Prostate gland (tissue), 2 donors: ENCODE results near the gene FBXO8.

Experiments
- POLR2A ChIP-seq: fragments of 450-650 bp; IDR thresholded peaks from one replicate; pipeline ENCODE4 v1.6.1; 2016; ENCODE audit warnings: antibody characterized with exemption, mild to moderate bottlenecking
- POLR2AphosphoS5 ChIP-seq: sonication (generic); formaldehyde crosslinking; IDR thresholded peaks from one replicate; pipeline ENCODE4 v1.6.1; 2017; ENCODE audit warnings: antibody characterized with exemption
- TF ChIP-seq, protein P1 (sequence below), 4 experiments: fragments of 200-600 bp in 2 of 4; fragments of 450-650 bp in 2 of 4; sonication (generic) in 2 of 4; IDR thresholded peaks; 1 replicate in 3 of 4; 2 replicates in 1 of 4; pipeline ENCODE4 v1.5.1; 2016 to 2019; ENCODE audit warnings: antibody characterized with exemption in 4 of 4, mild to moderate bottlenecking in 2 of 4, moderate library complexity in 2 of 4

DNA sequence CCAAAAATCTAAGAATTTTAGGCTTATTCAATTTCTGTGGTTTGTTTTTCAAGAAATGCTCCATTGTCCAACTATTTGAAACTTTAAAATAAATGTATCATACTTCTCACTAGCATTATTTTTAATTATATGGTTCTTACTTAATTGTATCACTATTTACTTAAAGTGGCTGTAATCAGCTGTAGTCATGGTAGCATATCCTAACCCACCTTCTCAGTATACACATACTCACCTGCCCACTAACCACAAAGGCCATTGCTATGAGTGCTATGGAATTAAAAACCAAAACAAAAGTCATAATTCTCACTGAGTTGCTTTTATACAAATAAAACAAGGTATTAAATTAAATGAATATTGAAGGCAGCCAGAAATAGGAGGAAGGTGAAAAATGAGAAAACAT, 5.0 kb downstream of the FBXO8 start:
- TF ChIP-seq, protein P1, sequence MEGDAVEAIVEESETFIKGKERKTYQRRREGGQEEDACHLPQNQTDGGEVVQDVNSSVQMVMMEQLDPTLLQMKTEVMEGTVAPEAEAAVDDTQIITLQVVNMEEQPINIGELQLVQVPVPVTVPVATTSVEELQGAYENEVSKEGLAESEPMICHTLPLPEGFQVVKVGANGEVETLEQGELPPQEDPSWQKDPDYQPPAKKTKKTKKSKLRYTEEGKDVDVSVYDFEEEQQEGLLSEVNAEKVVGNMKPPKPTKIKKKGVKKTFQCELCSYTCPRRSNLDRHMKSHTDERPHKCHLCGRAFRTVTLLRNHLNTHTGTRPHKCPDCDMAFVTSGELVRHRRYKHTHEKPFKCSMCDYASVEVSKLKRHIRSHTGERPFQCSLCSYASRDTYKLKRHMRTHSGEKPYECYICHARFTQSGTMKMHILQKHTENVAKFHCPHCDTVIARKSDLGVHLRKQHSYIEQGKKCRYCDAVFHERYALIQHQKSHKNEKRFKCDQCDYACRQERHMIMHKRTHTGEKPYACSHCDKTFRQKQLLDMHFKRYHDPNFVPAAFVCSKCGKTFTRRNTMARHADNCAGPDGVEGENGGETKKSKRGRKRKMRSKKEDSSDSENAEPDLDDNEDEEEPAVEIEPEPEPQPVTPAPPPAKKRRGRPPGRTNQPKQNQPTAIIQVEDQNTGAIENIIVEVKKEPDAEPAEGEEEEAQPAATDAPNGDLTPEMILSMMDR (IDR thresholded peaks at IDR 0.05): no peak
- no peak for TF ChIP-seq POLR2A
- no peak for TF ChIP-seq POLR2AphosphoS5
